GM21529 (cell line): ENCODE results near the gene TNFAIP2.
A peak's percentile ranks its signal among the peaks of the same experiment; 100 is the strongest.

Source experiments
- ATAC-seq: cut with Tn5 transposase; IDR thresholded peaks from one replicate; pipeline ENCODE4 v1.9.1; 2021; ENCODE audit not compliant: unreplicated experiment

The TNFAIP2 gene

GRCh38 chr14:103133210-103134140 is 10.2 kb downstream of the TNFAIP2 start:
- no peak for ATAC-seq

- no peak for ATAC-seq
Observed at GRCh38 chr14:103134405-103134804, 11.1 kb downstream of the TNFAIP2 start.

DNA sequence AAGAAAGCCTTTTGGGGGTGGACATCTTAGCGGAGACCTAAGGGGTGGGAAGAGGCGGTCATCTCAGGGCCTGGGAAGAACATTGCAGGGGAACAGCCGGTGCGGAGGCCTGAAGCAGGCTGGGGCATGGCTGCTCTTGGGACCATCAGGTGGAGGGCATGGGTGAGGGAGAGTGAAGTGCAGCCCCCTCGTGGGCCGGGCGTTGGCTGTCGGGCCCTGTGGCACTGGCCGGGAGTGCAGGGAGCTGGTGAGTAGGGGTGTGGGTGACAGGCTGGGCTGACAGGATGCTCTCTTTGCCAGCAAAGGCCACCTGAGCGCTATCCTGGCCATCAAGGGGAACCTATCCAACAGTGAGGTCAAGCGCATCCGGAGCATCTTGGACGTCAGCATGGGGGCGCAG is 11.7 kb downstream of the TNFAIP2 start:
- ATAC-seq = no peak

DNA sequence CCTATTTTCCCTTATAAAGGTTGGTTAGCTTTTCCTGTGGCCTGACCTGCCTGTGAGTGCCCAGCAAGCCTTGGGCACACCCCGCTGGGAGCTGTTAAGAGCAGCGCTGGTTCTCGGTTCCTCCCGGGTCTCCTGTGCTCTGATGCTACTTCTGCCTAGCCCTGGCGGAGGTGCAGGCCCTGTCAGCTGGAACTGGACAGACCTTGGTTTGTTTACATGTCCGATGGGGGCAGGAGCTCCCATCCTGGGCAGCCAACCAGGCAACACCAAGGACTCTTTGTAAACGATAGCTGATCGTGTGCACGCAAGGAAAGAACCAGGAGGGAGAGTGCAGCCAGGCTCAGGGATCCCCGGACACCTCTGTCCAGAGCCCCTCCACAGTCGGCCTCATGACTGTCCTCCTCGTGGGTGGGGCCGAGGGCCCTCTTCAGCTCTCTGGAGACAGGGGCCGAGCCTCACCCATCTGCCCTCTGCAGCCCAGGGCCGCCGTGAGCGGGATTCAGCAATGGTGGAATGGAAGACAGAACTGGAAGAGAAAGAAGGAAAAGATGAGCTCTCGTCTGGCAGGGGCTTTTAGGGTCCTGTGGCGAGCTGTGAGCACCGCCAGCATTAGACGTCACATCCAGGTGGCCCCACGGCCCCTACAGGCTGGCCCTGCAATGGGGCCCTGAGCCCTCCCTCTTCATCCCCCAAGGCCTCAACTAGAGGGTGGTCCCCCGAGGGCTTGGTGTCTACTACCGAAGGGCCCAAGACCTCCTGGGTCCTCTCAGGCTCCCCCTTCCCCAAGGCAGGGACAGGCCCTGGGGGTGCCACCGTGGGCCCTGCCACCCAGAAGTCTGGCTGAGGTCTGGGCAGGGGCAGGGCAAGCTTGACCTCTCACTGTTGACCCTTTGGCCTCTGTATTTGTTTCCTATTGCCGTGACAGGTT is 12.3 kb downstream of the TNFAIP2 start:
- no peak for ATAC-seq

GRCh38 chr14:103136388-103137271 is 13.4 kb downstream of the TNFAIP2 start:
- ATAC-seq = no peak

DNA sequence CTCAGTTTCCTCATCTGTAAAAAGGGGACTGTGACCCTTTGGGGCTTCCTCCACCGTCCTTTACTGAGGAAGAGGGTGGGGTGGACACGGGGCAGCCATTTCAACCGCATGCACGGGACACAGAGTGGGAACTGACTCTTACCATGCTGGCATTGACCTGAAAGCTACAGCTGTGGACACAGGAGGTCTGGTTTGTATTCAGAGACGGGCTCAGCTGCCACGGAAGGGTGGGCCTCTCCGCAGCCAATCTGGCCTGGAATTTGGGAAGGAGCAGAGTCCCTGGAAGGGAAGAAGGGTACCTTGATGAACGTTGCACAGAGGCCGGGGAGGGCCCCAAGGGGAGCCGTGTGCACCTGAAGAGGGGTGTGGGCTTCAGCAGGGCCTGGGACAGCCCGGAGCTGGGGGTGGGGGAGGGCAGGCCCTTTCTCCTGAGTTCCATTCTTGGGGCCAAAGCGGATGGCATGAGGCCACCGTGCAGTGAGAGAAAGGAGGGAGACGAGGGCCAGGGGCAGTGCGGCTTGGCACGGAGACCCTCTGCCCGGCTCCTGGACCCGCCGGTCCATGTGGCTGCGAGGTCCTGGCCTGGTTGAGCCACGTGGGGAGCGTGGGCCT is 14.5 kb downstream of the TNFAIP2 start:
- no peak for ATAC-seq

DNA sequence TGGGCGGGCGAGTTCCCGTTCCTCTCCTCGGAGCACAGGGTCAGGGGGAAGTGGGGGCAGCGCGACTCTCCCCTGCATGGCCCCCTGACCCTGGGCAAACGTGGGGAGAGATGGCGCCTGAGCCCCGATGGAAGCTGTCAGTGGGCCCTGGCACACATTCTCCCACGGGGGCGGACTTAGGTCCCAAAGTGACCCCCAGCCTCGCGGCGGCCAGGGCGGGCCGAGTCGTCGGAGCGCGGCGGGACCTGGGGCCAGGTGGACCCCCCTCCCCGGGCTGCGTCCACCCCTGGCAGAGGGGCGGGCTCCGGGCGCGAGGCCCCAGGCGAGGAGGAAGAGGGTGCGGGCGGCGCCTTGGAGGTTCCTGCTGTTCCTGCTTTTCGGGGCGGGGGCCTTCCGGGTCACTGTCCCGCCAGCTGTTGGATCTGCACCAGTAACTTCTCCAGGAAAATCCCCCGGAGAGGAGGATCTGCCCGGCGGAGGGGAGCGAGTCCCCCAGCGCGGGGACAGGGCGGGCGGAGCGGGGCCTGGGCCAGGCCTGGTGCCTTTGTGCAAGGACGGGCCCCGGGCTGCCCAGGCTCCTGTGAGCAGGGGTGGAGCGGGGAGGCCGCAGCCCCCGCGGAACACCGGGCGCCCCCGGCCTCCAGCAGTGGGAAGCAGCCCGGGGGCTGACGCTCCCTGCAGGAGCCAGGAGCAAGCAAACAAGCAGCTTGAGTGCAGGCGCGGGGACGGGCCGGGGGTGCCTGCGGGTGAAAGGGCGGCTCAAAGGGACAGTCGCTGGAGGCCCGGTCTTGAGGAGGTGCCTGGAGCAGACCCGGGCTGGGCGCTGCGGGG is 15.3 kb downstream of the TNFAIP2 start:
- no peak for ATAC-seq

DNA sequence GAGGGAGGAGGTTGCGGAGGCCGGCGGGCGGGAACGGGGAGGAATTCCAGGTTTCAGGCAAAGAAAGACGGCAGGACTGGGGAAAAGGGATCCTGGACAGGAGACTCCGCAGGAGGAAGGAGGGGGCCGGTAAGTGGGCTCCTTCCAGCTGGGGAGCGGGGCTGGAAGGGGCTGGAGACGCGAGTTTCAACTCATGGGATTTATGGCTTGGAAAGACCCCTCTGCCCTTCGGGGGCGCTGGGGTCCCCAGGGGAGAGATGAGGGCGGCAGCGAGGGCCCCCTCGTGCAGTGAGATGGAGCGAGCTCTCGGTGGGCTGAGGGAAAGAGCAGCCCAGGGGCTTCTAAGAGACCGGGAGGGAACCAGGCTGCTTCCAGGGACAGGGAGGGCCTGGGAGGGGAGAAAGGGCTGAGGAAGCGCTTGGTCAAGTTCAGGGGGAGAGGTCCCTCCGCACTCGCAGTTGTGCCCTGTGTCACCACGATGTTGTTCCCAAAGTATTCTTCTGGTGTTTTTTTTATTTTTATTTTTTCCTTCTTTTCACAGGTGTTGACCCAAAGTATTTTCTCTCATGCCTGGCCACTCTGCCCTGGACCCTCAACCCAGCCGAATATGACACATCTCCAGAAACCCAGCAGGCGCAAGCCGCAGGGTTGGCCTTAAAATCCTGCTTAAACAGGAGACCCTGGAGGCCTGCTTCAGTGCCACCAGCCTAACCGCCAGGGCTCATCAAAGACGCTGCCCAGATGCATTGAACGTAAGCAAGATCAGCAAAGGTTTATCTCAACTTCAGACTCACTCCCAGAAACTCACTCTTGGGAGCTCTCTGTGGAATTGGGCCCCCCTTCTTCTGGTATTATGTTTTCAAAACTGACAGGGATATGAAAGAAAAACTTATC is 16.1 kb downstream of the TNFAIP2 start:
- no peak for ATAC-seq

GRCh38 chr14:103140316-103141109 is 17.3 kb downstream of the TNFAIP2 start:
- peak; percentile 66 for ATAC-seq

DNA sequence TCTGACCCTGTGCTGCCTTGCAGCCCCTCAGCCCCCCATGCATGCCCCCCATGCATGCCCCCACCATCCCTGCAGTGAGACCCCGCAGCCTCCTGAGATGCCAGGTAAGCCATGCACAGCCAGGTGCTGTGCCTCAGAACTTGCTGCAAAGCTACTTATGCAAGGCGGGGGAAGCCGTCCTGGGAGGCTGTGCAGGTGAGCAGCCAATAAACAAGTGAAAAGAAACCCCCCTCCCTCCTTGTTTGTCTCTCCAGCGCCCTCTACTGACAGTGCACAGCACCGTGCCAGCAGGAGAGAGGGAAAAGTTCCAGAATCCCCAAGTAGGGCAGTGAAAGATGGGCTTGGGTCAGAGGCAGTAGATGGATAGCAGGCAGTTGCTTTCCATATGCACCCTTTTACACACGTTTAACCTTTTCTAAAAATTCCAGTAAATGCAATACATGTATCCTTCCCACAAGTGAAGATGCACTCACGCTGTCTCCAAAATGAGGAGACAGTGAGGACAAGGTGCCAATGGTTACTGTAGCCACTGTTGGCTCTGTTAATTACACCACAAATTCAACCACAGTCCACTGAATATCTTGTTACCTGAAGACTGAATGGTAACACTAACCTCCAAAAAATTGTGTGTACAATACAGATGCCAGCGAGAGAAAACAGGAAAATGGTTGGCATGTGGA is 18.0 kb downstream of the TNFAIP2 start:
- peak; percentile 46 for ATAC-seq

- ATAC-seq = no peak
Observed at GRCh38 chr14:103142026-103142425, 18.8 kb downstream of the TNFAIP2 start.

DNA sequence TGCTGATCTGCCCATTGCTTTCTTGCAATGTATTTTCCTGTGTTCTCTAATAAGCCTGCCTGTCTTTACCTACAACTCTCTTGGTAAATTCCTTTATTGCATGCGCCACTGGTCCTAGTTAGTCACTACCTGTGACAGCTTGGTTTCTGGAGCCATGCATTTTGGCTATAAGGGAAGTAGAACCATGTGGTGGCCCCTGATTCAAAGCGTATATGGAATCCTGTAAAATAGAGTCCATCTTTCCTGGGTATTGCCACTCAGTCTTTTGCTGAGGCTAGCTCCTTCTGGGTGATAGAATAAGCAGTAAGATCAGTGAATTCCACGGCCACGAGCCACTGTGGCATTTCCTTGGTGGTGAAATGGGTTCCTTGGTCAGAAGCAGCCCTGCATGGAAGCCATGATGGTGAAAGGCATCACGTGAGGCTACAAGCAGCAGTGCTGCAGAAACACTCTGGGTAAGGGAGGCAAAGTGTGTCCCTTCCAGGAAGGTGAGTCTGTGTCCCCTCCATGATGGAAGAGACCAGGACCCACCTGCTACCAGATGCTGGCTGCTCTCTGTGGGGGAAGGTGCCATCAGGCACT is 19.6 kb downstream of the TNFAIP2 start:
- no peak for ATAC-seq

- no peak for ATAC-seq
Observed at GRCh38 chr14:103143506-103143905, 20.2 kb downstream of the TNFAIP2 start.

GRCh38 chr14:103144085-103144484 is 20.8 kb downstream of the TNFAIP2 start:
- ATAC-seq = no peak

DNA sequence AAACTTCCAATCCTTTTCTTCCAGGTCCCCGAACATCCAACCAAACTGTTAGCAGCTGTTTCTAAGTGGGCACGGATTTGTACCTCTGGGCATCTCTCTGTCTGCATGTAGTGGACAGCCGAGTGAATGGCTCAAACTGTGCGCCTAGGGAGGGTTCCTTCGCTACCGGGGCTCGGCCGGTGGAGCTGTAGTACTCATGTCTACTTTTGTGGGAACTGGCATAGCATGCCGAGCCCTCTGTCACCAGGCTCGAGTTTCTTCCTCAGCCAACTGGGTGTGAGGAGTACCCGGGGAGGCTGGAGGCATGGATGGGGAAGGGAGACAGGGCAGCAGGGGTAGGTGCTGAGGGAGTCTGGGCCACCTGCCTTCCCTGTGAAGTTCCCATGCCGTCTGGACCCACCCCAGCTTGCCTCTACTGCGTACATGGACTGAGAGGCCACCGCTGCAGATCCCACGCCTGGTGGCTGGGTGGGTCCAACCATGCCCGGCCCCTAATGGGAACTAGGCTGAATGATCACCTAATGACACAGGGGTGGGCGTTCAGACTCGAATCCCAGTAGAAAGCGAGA is 23.0 kb downstream of the TNFAIP2 start:
- ATAC-seq = no peak
